Measurements from ENCODE around the gene UBE4B. TPM values are rescaled to one million over a fixed set of nuclear protein-coding genes. Genes with fewer than 3 reads are reported as not detected.

UBE4B gene
- total and polyA plus RNA-seq, 3 donors from 2014 or later: 26.1 to 63.3 (median 62.0) TPM

- 85 to 92% methylated on average over 8 of the region's 8 CpGs for WGBS, 2 donors
- H3K36me3 ChIP-seq (ENCODE audit: low read depth, missing control alignments): no peaks in the 10 kb centered on the region
- intact Hi-C loops (cut with DNase I; ENCODE audit: low total_unique reads): no loop called here
- TF ChIP-seq POLR2A (IDR thresholded peaks at IDR 0.05) (no peak), CTCF (IDR thresholded peaks at IDR 0.05) (no peak)
- no peaks in the 10 kb centered on the region for H3K9me3 ChIP-seq
- no peak overlapping the region for H3K4me3 ChIP-seq
- no peak overlapping the region for H3K27ac ChIP-seq
- peaks cover 11% of the 10 kb centered on the region for H3K4me1 ChIP-seq
- H3K27me3 ChIP-seq: no peaks in the 10 kb centered on the region
- no peak for DNase-seq
Measured at GRCh38 chr1:10060311-10061100, 27.7 kb downstream of the UBE4B start.

GRCh38 chr1:10061276-10061675 lies 28.5 kb downstream of the UBE4B start:
- H3K27me3 ChIP-seq: no peaks in the 10 kb centered on the region
- no peak overlapping the region for H3K27ac ChIP-seq
- no peaks in the 10 kb centered on the region for H3K9me3 ChIP-seq
- no peak overlapping the region for H3K4me3 ChIP-seq
- no peak for TF ChIP-seq POLR2A (IDR thresholded peaks at IDR 0.05)
- H3K36me3 ChIP-seq (ENCODE audit: low read depth, missing control alignments): no peaks in the 10 kb centered on the region
- DNase-seq: no peak
- intact Hi-C loops (cut with DNase I; ENCODE audit: low total_unique reads): no loop called here
- H3K4me1 ChIP-seq: peaks cover 17% of the 10 kb centered on the region
- 87 to 89% methylated on average over 5 of the region's 5 CpGs for whole genome bisulfite sequencing, 2 donors

GRCh38 chr1:10063878-10064277 lies 31.1 kb downstream of the UBE4B start:
- peaks cover 26% of the 10 kb centered on the region for H3K4me1 ChIP-seq
- no peaks in the 10 kb centered on the region for H3K9me3 ChIP-seq
- H3K27ac ChIP-seq: no peak overlapping the region
- no peak for DNase-seq
- no peak overlapping the region for H3K4me3 ChIP-seq
- WGBS, 2 donors: 84 to 88% methylated on average over 7 of the region's 7 CpGs
- intact Hi-C loops (cut with DNase I; ENCODE audit: low total_unique reads): no loop called here
- H3K36me3 ChIP-seq (ENCODE audit: low read depth, missing control alignments): no peaks in the 10 kb centered on the region
- no peaks in the 10 kb centered on the region for H3K27me3 ChIP-seq
- TF ChIP-seq POLR2A (IDR thresholded peaks at IDR 0.05) (no peak), CTCF (IDR thresholded peaks at IDR 0.05) (no peak)

GRCh38 chr1:10064416-10065343 lies 31.9 kb downstream of the UBE4B start:
- Histone ChIP-seq H3K4me3 (no peak overlapping the region), H3K27me3 (no peaks in the 10 kb centered on the region), H3K4me1 (peaks cover 26% of the 10 kb centered on the region), H3K9me3 (no peaks in the 10 kb centered on the region), H3K27ac (peak overlapping the region; percentile 91 to 96), H3K36me3 (ENCODE audit: low read depth, missing control alignments) (no peaks in the 10 kb centered on the region)
- intact Hi-C loops (cut with DNase I; ENCODE audit: low total_unique reads): no loop called here
- no peak for DNase-seq
- TF ChIP-seq CTCF (IDR thresholded peaks at IDR 0.05) (no peak), POLR2A (IDR thresholded peaks at IDR 0.05) (no peak)
- WGBS, 2 donors: 86 to 87% methylated on average over 8 of the region's 8 CpGs

GRCh38 chr1:10065344-10065685 lies 32.6 kb downstream of the UBE4B start:
- TF ChIP-seq CTCF (IDR thresholded peaks at IDR 0.05) (no peak), POLR2A (IDR thresholded peaks at IDR 0.05) (no peak)
- WGBS, 2 donors: 69 to 82% methylated on average over 7 of the region's 7 CpGs
- Histone ChIP-seq H3K4me1 (peaks cover 26% of the 10 kb centered on the region), H3K27me3 (no peaks in the 10 kb centered on the region), H3K9me3 (no peaks in the 10 kb centered on the region), H3K4me3 (no peak overlapping the region), H3K27ac (peak overlapping the region; percentile 91 to 96), H3K36me3 (ENCODE audit: low read depth, missing control alignments) (no peaks in the 10 kb centered on the region)
- intact Hi-C loops (cut with DNase I; ENCODE audit: low total_unique reads): no loop called here
- no peak for DNase-seq

All from testis (tissue), 3 donors.